ENCODE data around the gene HLA-F.
A peak's percentile ranks its signal among the peaks of the same experiment; 100 is the strongest.

The HLA-F gene

GRCh38 chr6:29723262-29723665 lies at the start of gene HLA-F:
Gene HLA-F (plus strand): TSS chr6:29723434. CDS start chr6:29723464, 30 bp downstream.
- peak; percentile 68 for DNase-seq

- DNase-seq = no peak
Measured at GRCh38 chr6:29674008-29674407, 49.2 kb upstream of the HLA-F start.

GRCh38 chr6:29675561-29675960 lies 47.7 kb upstream of the HLA-F start:
- no peak for DNase-seq

GRCh38 chr6:29676981-29677601 lies 46.1 kb upstream of the HLA-F start:
- DNase-seq = peak; percentile 16

- DNase-seq = no peak
Measured at GRCh38 chr6:29678114-29678513, 45.1 kb upstream of the HLA-F start.

- no peak for DNase-seq
Measured at GRCh38 chr6:29679962-29680361, 43.3 kb upstream of the HLA-F start.

GRCh38 chr6:29680416-29680815 lies 42.8 kb upstream of the HLA-F start:
- no peak for DNase-seq

GRCh38 chr6:29680904-29681303 lies 42.3 kb upstream of the HLA-F start, which contains the start of gene ZFP57:
Gene ZFP57 (minus strand): TSS chr6:29681152. CDS start chr6:29677003, 4,149 bp downstream.
- no peak for DNase-seq

GRCh38 chr6:29681811-29682210 lies 41.4 kb upstream of the HLA-F start:
- DNase-seq = no peak

GRCh38 chr6:29685718-29686326 lies 37.4 kb upstream of the HLA-F start:
- no peak for DNase-seq

GRCh38 chr6:29694637-29695036 lies 28.6 kb upstream of the HLA-F start:
- no peak for DNase-seq

- DNase-seq = no peak
Measured at GRCh38 chr6:29696147-29697125, 26.8 kb upstream of the HLA-F start.

GRCh38 chr6:29702519-29703103 lies 20.6 kb upstream of the HLA-F start:
- DNase-seq = no peak

GRCh38 chr6:29705389-29706231 lies 17.6 kb upstream of the HLA-F start:
- peak; percentile 35 for DNase-seq

- DNase-seq = no peak
Measured at GRCh38 chr6:29708432-29709179, 14.6 kb upstream of the HLA-F start.

- no peak for DNase-seq
Measured at GRCh38 chr6:29709188-29709587, 14.0 kb upstream of the HLA-F start.

GRCh38 chr6:29710281-29710941 lies 12.8 kb upstream of the HLA-F start:
- no peak for DNase-seq

GRCh38 chr6:29720863-29721262 lies 2.4 kb upstream of the HLA-F start:
- no peak for DNase-seq

- DNase-seq = no peak
Measured at GRCh38 chr6:29723666-29724588, 693 bp downstream of the HLA-F start.
